ENCODE measurements around the gene NME2.

The NME2 gene

DNA sequence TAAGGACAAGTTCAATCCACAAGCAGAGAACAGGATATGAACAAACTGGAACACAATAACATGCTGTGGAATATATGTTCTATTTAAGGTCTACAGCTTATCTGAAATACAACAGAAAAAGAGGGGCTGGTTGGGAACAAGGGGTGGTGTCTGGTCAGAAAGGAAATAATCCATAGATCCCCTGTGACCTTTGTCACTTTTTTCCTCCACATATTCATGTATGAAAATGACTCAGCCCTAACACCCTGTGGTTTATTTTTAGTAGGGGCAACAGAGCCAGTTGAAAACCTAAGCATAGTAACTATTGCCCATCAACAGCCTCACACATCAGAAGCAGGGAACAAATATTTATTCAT lies 33.3 kb upstream of the NME2 start:
- Histone ChIP-seq H3K27ac (no peak overlapping the region), H3K36me3 (no peaks in the 10 kb centered on the region), H3K9me3 (no peaks in the 10 kb centered on the region), H3K4me3 (ENCODE audit: low read depth in 1 of 2, low read length in 1 of 2) (no peak overlapping the region), H3K27me3 (no peaks in the 10 kb centered on the region), H3K4me1 (ENCODE audit: control insufficient read depth in 1 of 2, insufficient read depth in 1 of 2, low read depth in 1 of 2, low read length in 1 of 2) (no peaks in the 10 kb centered on the region)
- TF ChIP-seq, protein P1, sequence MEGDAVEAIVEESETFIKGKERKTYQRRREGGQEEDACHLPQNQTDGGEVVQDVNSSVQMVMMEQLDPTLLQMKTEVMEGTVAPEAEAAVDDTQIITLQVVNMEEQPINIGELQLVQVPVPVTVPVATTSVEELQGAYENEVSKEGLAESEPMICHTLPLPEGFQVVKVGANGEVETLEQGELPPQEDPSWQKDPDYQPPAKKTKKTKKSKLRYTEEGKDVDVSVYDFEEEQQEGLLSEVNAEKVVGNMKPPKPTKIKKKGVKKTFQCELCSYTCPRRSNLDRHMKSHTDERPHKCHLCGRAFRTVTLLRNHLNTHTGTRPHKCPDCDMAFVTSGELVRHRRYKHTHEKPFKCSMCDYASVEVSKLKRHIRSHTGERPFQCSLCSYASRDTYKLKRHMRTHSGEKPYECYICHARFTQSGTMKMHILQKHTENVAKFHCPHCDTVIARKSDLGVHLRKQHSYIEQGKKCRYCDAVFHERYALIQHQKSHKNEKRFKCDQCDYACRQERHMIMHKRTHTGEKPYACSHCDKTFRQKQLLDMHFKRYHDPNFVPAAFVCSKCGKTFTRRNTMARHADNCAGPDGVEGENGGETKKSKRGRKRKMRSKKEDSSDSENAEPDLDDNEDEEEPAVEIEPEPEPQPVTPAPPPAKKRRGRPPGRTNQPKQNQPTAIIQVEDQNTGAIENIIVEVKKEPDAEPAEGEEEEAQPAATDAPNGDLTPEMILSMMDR (IDR thresholded peaks at IDR 0.05), result no peak

DNA sequence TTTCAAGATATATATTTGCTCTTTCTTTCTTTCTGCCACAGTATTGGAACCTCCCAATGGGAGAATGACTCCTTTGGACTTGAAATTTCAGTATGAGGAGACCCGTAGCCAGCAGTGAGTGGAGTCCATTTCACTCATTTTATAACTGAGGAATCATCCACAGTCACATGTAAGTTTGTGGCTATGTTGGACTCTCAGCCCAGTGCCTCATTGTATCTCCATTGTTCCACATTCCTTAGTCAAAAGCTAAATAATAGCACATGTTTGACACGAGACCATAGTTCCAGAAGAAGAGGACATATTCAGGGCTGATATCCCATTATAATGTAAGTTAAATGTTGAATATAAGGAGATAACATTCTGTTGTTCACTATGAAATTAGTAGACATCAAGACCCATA lies 32.8 kb upstream of the NME2 start:
- Histone ChIP-seq H3K4me1 (ENCODE audit: control insufficient read depth in 1 of 2, insufficient read depth in 1 of 2, low read depth in 1 of 2, low read length in 1 of 2) (no peaks in the 10 kb centered on the region), H3K27me3 (no peaks in the 10 kb centered on the region), H3K36me3 (no peaks in the 10 kb centered on the region), H3K9me3 (no peaks in the 10 kb centered on the region), H3K27ac (no peak overlapping the region), H3K4me3 (ENCODE audit: low read depth in 1 of 2, low read length in 1 of 2) (no peak overlapping the region)
- TF ChIP-seq, protein P1 (IDR thresholded peaks at IDR 0.05), result no peak

DNA sequence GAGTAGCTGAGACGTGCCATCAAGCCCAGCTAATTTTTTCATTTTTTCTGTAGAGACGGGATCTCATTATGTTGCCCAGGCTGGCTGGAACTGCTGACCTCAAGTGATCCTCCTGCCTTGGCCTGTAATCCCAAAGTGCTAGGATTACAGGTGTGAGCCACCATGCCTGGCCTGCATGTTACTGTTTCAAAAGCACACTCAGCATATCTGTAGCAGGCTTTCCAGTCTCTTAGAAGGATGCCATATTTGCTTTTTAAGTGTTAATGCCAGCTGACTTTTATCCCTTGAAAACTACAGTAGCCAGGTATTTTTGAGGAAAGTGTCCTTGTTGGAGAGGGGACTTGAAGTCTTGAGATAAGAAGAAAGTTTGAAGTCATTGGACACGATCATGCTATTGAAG lies 30.3 kb upstream of the NME2 start:
- Histone ChIP-seq H3K27me3 (no peaks in the 10 kb centered on the region), H3K4me3 (ENCODE audit: low read depth in 1 of 2, low read length in 1 of 2) (no peak overlapping the region), H3K36me3 (no peaks in the 10 kb centered on the region), H3K9me3 (no peaks in the 10 kb centered on the region), H3K27ac (no peak overlapping the region), H3K4me1 (ENCODE audit: control insufficient read depth in 1 of 2, insufficient read depth in 1 of 2, low read depth in 1 of 2, low read length in 1 of 2) (no peaks in the 10 kb centered on the region)
- TF ChIP-seq, protein P1 (IDR thresholded peaks at IDR 0.05), result no peak

DNA sequence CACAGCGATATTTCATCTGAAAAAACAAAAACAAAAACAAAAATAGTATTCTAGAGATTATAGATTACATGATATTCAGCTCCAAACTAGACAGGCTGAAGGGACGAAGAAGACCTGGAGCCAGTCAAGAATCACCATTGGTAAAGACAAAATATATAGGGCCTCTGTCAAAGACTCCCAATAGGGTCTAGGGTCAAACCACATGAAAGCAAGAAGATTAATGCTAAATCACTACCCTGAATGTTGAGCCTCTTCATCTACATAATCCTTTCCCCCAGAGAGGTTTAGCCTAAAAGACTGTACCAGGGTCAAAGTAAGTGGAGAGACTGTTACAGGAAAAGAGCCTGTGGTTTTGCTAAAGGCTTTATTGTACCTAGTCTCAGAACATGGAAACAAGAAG lies 23.6 kb upstream of the NME2 start:
- Histone ChIP-seq H3K27ac (no peak overlapping the region), H3K27me3 (no peaks in the 10 kb centered on the region), H3K36me3 (no peaks in the 10 kb centered on the region), H3K4me3 (ENCODE audit: low read depth in 1 of 2, low read length in 1 of 2) (no peak overlapping the region), H3K9me3 (no peaks in the 10 kb centered on the region), H3K4me1 (ENCODE audit: control insufficient read depth in 1 of 2, insufficient read depth in 1 of 2, low read depth in 1 of 2, low read length in 1 of 2) (no peaks in the 10 kb centered on the region)
- TF ChIP-seq, protein P1 (IDR thresholded peaks at IDR 0.05), result no peak

DNA sequence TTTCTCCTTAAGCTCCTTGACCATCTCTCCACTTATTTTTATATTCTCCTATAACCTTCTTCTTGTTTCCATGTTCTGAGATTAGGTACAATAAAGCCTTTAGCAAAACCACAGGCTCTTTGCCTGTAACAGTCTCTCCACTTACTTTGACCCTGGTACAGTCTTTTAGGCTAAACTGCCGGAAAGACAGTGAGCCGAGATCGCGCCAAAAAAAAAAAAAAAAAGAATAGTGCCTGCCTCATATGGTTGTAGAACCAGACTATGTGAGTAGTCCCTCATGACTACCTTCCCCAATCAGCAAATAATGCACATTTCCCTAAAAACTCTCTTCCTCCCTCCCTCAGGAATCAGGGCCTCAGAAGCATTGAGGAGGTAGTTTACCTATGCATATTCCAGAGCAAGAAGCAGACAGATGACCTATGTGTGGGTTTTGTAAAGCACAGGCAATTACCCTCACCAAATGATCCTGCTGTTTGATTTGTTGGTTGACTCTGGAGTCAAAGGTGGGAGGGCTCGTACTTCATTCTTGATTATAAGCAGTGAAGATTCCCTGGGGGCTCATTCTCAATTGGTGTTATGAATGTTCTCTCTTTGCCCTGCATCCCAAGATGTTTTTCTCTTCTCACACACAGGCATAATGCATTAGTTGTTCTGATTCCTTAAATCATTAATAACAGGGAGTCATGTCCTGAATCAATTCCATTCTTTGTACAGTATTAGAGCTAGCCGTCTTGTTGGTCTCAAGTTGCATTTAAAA lies 21.8 kb upstream of the NME2 start:
- TF ChIP-seq, protein P1 (IDR thresholded peaks at IDR 0.05), result no peak
- Histone ChIP-seq H3K4me3 (ENCODE audit: low read depth in 1 of 2, low read length in 1 of 2) (no peak overlapping the region), H3K9me3 (no peaks in the 10 kb centered on the region), H3K4me1 (ENCODE audit: control insufficient read depth in 1 of 2, insufficient read depth in 1 of 2, low read depth in 1 of 2, low read length in 1 of 2) (no peaks in the 10 kb centered on the region), H3K36me3 (no peaks in the 10 kb centered on the region), H3K27ac (no peak overlapping the region), H3K27me3 (no peaks in the 10 kb centered on the region)
